ENCODE results near the gene CDH12. TPM values are rescaled to one million over a fixed set of nuclear protein-coding genes. Genes with fewer than 3 reads are reported as not detected.

Gene CDH12
- total RNA-seq, 2 donors from 2014 or later, result 0.14 to 1.0 TPM

DNA sequence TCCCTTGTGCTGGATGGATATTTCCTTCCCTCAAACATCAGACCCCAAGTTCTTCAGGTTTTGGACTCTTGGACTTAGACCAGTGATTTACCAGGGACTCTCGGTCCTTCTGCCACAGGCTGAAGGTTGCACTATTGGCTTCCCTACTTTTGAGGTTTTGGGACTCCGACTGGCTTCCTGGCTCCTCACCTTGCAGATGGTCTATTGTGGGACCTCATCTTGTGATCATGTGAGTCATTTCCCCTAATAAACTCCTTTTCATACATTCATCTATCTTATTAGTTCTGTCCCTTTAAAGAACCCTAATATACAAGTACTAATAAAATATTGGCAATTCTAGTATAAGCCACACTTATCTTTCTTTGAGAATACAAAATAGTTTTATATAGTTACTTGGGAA is 1078.9 kb downstream of the CDH12 start:
- 93% methylated on average over 2 of the region's 2 CpGs for WGBS
- TF ChIP-seq POLR2AphosphoS5 (IDR thresholded peaks at IDR 0.05) (no peak), CTCF (IDR thresholded peaks at IDR 0.05) (no peak), POLR2A (IDR thresholded peaks at IDR 0.05) (no peak)
- Histone ChIP-seq H3K4me1 (replicated peaks) (no peaks in the 10 kb centered on the region), H3K27me3 (replicated peaks; ENCODE audit: insufficient read depth) (no peaks in the 10 kb centered on the region), H3K4me3 (no peak overlapping the region), H3K9me3 (no peaks in the 10 kb centered on the region), H3K27ac (no peak overlapping the region), H3K36me3 (no peaks in the 10 kb centered on the region)
- no peak for DNase-seq (ENCODE audit: low spot score)
- intact Hi-C loops (cut with DNase I), result no loop called here

DNA sequence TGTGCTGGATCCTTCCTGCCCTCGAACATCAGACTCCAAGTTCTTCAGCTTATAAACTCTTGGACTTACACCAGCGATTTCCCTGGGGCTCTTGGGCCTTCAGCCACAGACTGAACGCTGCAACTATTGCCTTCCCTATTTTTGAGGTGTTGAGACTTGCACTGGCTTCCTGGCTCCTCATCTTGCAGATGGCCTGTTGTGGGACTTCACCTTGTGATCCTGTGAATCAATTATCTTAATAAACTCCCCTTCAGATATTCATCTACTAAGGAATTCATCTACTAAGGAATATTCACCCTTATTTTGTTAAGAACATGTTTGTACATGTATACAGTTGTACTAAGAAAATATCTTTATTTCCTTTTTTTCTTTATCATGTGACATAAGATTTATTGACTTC is 1079.7 kb downstream of the CDH12 start:
- H3K4me1 ChIP-seq (replicated peaks), result no peaks in the 10 kb centered on the region
- H3K4me3 ChIP-seq, result no peak overlapping the region
- 81% methylated on average over 3 of the region's 3 CpGs for WGBS
- no peak for DNase-seq (ENCODE audit: low spot score)
- no peaks in the 10 kb centered on the region for H3K9me3 ChIP-seq
- intact Hi-C loops (cut with DNase I), result no loop called here
- no peak overlapping the region for H3K27ac ChIP-seq
- TF ChIP-seq POLR2AphosphoS5 (IDR thresholded peaks at IDR 0.05) (no peak), CTCF (IDR thresholded peaks at IDR 0.05) (no peak), POLR2A (IDR thresholded peaks at IDR 0.05) (no peak)
- H3K36me3 ChIP-seq, result no peaks in the 10 kb centered on the region
- H3K27me3 ChIP-seq (replicated peaks; ENCODE audit: insufficient read depth), result no peaks in the 10 kb centered on the region

DNA sequence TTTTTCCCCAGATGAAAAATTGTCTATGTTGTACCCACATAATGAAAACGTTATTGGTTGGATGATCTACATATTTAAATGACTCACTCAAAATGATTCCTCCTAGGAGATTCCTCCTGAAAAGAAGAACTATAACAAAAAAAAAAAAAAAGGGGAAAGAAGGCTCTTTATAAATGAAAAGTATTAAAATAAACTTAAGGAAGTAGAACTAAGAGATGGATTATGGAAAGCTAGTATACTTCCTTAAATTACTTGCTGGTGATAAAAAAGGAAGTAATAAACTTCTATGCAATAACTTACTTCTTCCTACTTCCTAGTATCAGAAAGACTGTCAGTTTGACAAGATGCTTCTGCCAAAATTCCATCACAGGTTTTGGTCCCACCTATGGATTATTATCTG is 1087.7 kb downstream of the CDH12 start:
- intact Hi-C loops (cut with DNase I), result no loop called here
- DNase-seq (ENCODE audit: low spot score), result no peak
- Histone ChIP-seq H3K4me1 (replicated peaks) (no peaks in the 10 kb centered on the region), H3K27me3 (replicated peaks; ENCODE audit: insufficient read depth) (no peaks in the 10 kb centered on the region), H3K4me3 (no peak overlapping the region), H3K9me3 (no peaks in the 10 kb centered on the region), H3K27ac (no peak overlapping the region), H3K36me3 (no peaks in the 10 kb centered on the region)
- TF ChIP-seq POLR2A (IDR thresholded peaks at IDR 0.05) (no peak), POLR2AphosphoS5 (IDR thresholded peaks at IDR 0.05) (no peak), CTCF (IDR thresholded peaks at IDR 0.05) (no peak)
- WGBS, result 19% methylated on average over 1 of the region's 1 CpG

GRCh38 chr5:21739096-21739495 is 1114.0 kb downstream of the CDH12 start:
- Histone ChIP-seq H3K27ac (no peak overlapping the region), H3K9me3 (no peaks in the 10 kb centered on the region), H3K27me3 (replicated peaks; ENCODE audit: insufficient read depth) (no peaks in the 10 kb centered on the region), H3K4me3 (no peak overlapping the region), H3K36me3 (no peaks in the 10 kb centered on the region), H3K4me1 (replicated peaks) (no peaks in the 10 kb centered on the region)
- TF ChIP-seq POLR2A (IDR thresholded peaks at IDR 0.05) (no peak), CTCF (IDR thresholded peaks at IDR 0.05) (no peak), POLR2AphosphoS5 (IDR thresholded peaks at IDR 0.05) (no peak)
- DNase-seq (ENCODE audit: low spot score), result no peak
- intact Hi-C loops (cut with DNase I), result no loop called here

DNA sequence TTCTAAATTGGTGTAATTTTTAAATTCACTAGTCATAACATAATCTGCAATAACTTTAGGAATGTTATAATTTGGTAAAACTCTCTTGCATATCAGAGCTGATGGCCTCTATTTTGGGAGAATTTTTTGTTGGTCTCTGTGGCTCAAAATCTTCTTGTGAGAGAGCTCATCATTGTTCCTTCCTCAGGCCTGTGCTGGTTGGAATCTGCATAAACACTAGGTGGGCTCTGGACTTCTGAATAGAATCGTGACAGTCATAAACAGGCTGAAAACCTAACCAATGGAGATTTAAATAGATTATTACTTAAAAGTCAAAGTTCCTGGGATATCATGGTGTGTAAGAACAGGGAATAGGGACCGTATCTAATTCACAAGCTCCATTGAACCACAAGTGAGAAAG is 1129.6 kb downstream of the CDH12 start:
- WGBS, result 37% methylated on average over 2 of the region's 2 CpGs
- Histone ChIP-seq H3K27ac (no peak overlapping the region), H3K36me3 (no peaks in the 10 kb centered on the region), H3K9me3 (no peaks in the 10 kb centered on the region), H3K27me3 (replicated peaks; ENCODE audit: insufficient read depth) (no peaks in the 10 kb centered on the region), H3K4me3 (no peak overlapping the region), H3K4me1 (replicated peaks) (no peaks in the 10 kb centered on the region)
- intact Hi-C loops (cut with DNase I), result no loop called here
- no peak for DNase-seq (ENCODE audit: low spot score)
- TF ChIP-seq POLR2AphosphoS5 (IDR thresholded peaks at IDR 0.05) (no peak), CTCF (IDR thresholded peaks at IDR 0.05) (no peak), POLR2A (IDR thresholded peaks at IDR 0.05) (no peak)
